ENCODE data around the gene CRYBG2. TPM values are rescaled to one million over a fixed set of nuclear protein-coding genes. Genes with fewer than 3 reads are reported as not detected.

Gene CRYBG2
- total and polyA plus RNA-seq, 2 of the 8 experiments (the other 6 are each of a cell fraction or from before 2014, with no cell fraction given), result 14.2 to 17.0 TPM

GRCh38 chr1:26317612-26318337 is 36.2 kb downstream of the CRYBG2 start, which contains the start of gene CD52:
Gene CD52 (plus strand): TSS chr1:26317958. CDS start chr1:26318018, 60 bp downstream.
- Histone ChIP-seq H3K18ac (ENCODE audit: extremely low read depth, low read length) (0 out of 2 replicates have a peak within 1 kb of the TSS, but pooled peaks have one; percentile 19), H2BK12ac (ENCODE audit: low read depth, low read length) (peak within 1 kb of the TSS; percentile 68; the same call in 1 of the 2 replicates), H4K91ac (replicated peaks; ENCODE audit: insufficient read length, low read length) (peak within 1 kb of the TSS; percentile 41), H3K4ac (replicated peaks; ENCODE audit: insufficient read length, low read depth, low read length) (no peak within 1 kb of the TSS), H3K4me2 (ENCODE audit: insufficient read depth in 1 of 2, low read depth in 2 of 2, low read length in 2 of 2) (peak within 1 kb of the TSS in 1 of 2 experiments; percentile 24; a peak in 1 of 4 replicates), H3K56ac (replicated peaks; ENCODE audit: insufficient read length, low read depth, low read length) (no peak within 1 kb of the TSS), H3K4me3 (ENCODE audit: extremely low read depth in 1 of 4, insufficient read depth in 2 of 4, low read depth in 3 of 4, low read length in 4 of 4) (no peak within 1 kb of the TSS; a peak in 1 of 8 replicates), H3K4me1 (replicated peaks in 1 of 4; ENCODE audit: control insufficient read depth in 3 of 4, insufficient read depth in 4 of 4, low read length in 3 of 4) (peaks cover 4 to 16% (median 8%) of the 10 kb centered on the region in 4 experiments), H2BK15ac (ENCODE audit: low read length) (peak within 1 kb of the TSS; percentile 20; the same call in 1 of the 2 replicates), H3K23ac (ENCODE audit: insufficient read length) (no peak within 1 kb of the TSS), H4K8ac (ENCODE audit: extremely low read depth, insufficient read depth, low read length) (peak within 1 kb of the TSS; percentile 51; the same call in 1 of the 2 replicates), H3K27me3 (replicated peaks in 1 of 4; ENCODE audit: control insufficient read depth in 3 of 4, extremely low read depth in 1 of 4, insufficient read depth in 3 of 4, low read length in 3 of 4) (no peaks in the 10 kb centered on the region), H4K5ac (ENCODE audit: insufficient read length, low read depth, low read length) (peak within 1 kb of the TSS; percentile 41), H4K20me1 (replicated peaks in 1 of 2; ENCODE audit: control insufficient read depth in 1 of 2, insufficient read depth in 2 of 2, low read length in 2 of 2) (no peaks in the 10 kb centered on the region), H2AFZ (ENCODE audit: low read length) (no peak within 1 kb of the TSS), H3K79me2 (ENCODE audit: control insufficient read depth in 1 of 2, insufficient read depth in 2 of 2, low read length in 2 of 2) (no peaks in the 10 kb centered on the region), H2AK5ac (ENCODE audit: low read depth, low read length) (no peak within 1 kb of the TSS), H3K9ac (replicated peaks in 1 of 4; ENCODE audit: extremely low read depth in 1 of 4, low read depth in 3 of 4, low read length in 3 of 4) (no peak within 1 kb of the TSS), H3K79me1 (ENCODE audit: low read depth, low read length) (no peaks in the 10 kb centered on the region), H3K27ac (ENCODE audit: low read depth, low read length) (no peak within 1 kb of the TSS), H3K14ac (ENCODE audit: insufficient read length) (no peak within 1 kb of the TSS), H2BK20ac (ENCODE audit: low read length) (peak within 1 kb of the TSS; percentile 3; the same call in 1 of the 2 replicates), H3K36me3 (ENCODE audit: control insufficient read depth in 2 of 4, insufficient read depth in 4 of 4, low read length in 3 of 4) (peaks cover 0 to 3% (median 2%) of the 10 kb centered on the region in 4 experiments; a peak in 4 of 8 replicates), H3K23me2 (ENCODE audit: low read depth, low read length) (no peaks in the 10 kb centered on the region), H3K9me3 (ENCODE audit: insufficient read depth in 2 of 2, low read depth in 1 of 2, low read length in 1 of 2) (no peaks in the 10 kb centered on the region), H2BK5ac (ENCODE audit: low read depth, low read length) (no peak within 1 kb of the TSS; the same call in 1 of the 2 replicates), H2BK120ac (replicated peaks; ENCODE audit: low read depth, low read length) (no peak within 1 kb of the TSS)
- 75% methylated on average over 12 of the region's 12 CpGs; no CpG with 5 or more reads in 1 of the 2 experiments for WGBS, 2 experiments (ENCODE audit: extremely low coverage in 1 of 2, insufficient coverage in 1 of 2, insufficient read length in 1 of 2, insufficient replicate concordance in 2 of 2, low coverage in 1 of 2, low lambda C conversion rate in 2 of 2, missing lambda C conversion rate in 1 of 2)
- FAIRE-seq (peak; percentile 36), DNase-seq (ENCODE audit: low read depth in 1 of 2, low spot score in 2 of 2) (no peak)
- ChIA-PET CTCF (ENCODE audit: partially characterized antibody) (interaction anchor here (0.6 to 57.0 kb wide), 17 partner anchors 9 to 221 kb away, joined by 3 to 1530 read pairs (median 3); partner anchors contain the start of genes CATSPER4, CEP85, SH3BGRL3 and UBXN11), POLR2A (ENCODE audit: partially characterized antibody) (interaction anchor here (0.7 to 5.0 kb wide), 16 partner anchors 11 to 154 kb away, joined by 3 to 29 read pairs (median 6); partner anchors contain the start of genes HMGN2, LIN28A, SH3BGRL3 and UBXN11)
- TF ChIP-seq BRCA1 (IDR thresholded peaks at IDR 0.05; ENCODE audit: low read depth, low read length) (no peak), SUZ12 (IDR thresholded peaks at IDR 0.05; ENCODE audit: low read length) (no peak), SIN3A (conservative IDR thresholded peaks at IDR 0.05 in 1 of 2, IDR thresholded peaks at IDR 0.05 in 1 of 2; ENCODE audit: low read depth in 1 of 2, low read length in 2 of 2) (no peak), CHD1 (IDR thresholded peaks at IDR 0.05; ENCODE audit: low read depth, low read length) (no peak), ATF3 (IDR thresholded peaks at IDR 0.05; ENCODE audit: insufficient read depth, low read depth, low read length) (no peak), KDM5A (IDR thresholded peaks at IDR 0.05; ENCODE audit: low read length) (no peak), RNF2 (IDR thresholded peaks at IDR 0.05; ENCODE audit: borderline replicate concordance, low read depth, low read length, missing control alignments, poor library complexity, severe bottlenecking) (no peak), TEAD4 (IDR thresholded peaks at IDR 0.05; ENCODE audit: low read depth, low read length) (no peak), NANOG (IDR thresholded peaks at IDR 0.05; ENCODE audit: insufficient read depth, low read depth, low read length, poor library complexity, severe bottlenecking) (no peak), GABPA (IDR thresholded peaks at IDR 0.05; ENCODE audit: borderline replicate concordance, insufficient read depth, low read length) (no peak)
